HG03139 (cell line): Measurements from ENCODE around the gene SLC6A8.

Source experiments
- ATAC-seq: cut with Tn5 transposase; IDR thresholded peaks from one replicate; pipeline ENCODE4 v1.9.1; 2021; ENCODE audit not compliant: unreplicated experiment

SLC6A8 gene

DNA sequence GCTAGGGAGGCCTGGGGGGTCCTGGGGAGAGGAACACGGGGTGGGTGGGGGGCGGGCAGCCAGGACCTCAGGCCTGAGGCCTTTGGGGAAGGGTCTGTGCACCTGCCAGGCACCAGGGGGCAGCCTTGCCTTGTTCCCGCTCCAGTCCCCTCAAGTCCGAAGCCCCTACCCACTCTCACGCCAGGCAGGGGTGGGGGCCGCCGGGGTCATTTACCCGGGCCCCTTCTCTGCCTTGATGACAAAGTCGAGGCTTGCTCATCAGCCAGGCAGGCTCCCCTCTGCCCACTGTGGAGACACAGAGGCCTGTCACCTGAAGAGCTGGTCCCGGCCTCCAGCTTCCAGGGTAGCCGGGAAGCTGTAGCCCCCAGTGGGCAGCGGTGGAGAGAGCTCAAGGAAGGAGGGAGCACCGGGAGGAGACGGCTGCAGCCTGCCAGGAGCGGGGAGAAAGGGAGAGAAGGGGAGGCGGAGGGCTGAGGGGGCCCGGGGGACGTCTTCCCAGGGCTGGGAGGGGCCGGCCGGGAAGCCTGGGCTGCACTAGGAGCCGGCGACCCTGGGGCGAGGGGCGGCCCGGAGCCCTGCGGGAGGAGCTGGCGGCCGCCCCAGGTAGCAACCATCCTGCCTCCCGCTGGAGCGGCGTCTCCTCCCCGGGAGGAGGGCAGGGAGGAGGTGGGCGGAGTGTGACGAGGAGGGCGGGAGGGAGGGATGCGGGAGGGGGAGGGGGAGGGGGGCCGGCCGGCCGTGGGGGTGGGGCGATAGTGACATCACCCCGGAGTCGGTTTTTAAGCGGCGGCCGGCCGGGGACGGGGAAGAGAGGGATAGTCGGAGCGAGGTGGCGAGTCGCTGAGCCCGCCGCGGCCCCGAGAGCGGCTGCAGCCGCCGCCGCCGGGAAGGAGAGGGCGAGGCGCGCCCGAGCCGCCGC, at the start of gene SLC6A8:
TSS of gene SLC6A8 (plus strand) at position 806 of the 919 bp plus-strand sequence. CDS start 649 bp downstream, outside the sequence.
- ATAC-seq = no peak

DNA sequence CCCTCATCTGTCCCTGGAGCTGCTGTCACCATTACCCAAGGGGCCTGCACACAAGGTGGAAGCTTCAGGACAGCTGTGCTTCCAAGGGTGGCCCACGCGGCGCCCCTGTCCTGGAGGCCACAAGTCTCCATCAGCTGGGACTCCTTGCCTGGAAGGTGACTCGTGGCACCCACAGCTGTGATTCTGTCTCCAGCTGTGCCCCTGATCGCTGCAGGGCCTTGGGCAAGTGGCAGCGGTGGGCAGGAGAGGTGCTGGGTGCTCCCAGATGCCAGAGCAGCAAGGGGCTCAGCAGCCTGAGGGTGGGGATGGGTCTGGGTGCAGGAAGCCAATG, 49.7 kb upstream of the SLC6A8 start:
- no peak for ATAC-seq

- ATAC-seq = no peak
Measured at GRCh38 chrX:153638436-153639176, 49.1 kb upstream of the SLC6A8 start.

DNA sequence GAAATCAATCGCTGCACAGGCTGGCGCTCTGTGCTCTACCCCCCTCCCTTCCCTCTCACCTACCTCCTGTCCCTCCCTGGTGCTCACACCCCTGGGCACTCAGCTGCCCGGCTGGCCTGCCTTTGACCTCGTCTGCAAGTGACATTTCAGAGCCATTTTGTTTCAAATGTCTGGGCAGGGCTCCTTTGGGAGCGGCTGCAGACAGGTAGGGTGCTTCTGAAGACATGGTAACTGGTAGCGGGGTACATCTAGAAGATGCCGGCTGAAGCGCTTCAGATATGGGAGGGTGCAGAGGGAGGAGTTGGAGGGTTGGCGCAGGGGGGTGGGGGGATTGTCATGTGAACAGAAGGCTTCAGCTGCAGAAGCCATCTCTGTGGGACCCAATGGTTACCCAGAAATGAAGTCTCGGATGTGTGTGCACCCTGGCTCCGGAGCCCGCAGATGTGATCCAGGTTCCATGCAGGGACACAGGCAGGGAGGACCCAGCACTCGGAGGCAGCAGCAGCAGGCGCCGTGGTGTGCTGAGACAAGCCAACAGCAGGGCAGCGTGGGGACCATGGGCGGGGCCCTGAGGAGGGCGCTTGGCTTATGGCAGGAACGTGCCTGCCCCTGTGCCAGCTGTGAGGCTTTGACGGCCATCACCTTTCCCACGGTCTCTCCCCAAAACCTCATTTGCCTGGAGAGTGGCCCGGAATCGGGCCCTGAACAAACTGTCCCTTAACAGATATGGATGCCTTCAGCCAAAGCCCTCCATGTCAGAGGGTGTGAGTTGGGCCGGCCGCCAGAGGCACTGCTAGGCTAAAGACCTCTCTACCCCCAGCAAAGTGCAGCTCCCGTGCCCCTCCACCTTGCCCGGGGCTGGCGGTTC, 48.3 kb upstream of the SLC6A8 start:
- no peak for ATAC-seq

GRCh38 chrX:153640045-153640686, 47.6 kb upstream of the SLC6A8 start:
- ATAC-seq = no peak

DNA sequence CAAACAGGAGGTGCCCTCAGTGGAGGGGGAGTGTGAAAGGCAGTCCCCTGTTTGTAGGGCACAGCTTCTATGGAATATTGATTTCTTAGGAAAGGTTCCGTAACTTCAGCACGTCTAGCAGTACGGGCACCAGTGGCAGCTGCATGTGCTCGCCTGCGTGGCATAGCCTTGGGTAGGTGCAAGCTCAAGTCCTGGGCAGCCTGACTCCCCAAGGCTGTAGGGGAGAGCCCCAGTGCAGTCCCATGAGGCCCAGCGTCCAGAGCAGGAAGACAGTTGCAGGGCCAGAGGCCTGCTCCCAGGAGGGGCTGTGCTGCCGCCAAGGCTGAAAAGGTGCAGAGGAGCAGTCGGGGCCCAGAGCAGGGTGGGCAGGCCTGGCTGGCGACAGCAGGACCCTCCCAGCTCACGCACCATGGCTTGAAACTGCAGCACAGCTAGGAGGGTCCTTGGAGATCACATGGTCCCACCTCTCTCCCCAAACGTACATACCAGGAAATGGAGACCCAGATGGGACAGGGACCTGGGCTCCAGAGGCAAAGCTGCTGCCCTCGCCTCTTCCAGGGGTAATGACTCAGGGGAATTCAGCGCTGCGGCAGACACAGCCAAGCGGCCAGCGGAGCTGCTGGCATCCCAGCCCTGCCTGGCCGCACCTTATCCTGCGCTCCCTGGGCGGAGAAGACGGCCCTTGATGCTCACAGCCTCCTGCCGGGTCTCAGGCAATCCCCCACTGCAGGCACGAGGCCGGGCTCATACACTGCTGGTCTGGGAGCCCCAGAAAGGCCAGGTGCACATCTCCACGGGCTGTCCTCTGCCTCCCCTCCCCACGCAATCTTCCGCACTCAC, 46.8 kb upstream of the SLC6A8 start:
- no peak for ATAC-seq

- no peak for ATAC-seq
Measured at GRCh38 chrX:153641627-153642026, 46.1 kb upstream of the SLC6A8 start.

DNA sequence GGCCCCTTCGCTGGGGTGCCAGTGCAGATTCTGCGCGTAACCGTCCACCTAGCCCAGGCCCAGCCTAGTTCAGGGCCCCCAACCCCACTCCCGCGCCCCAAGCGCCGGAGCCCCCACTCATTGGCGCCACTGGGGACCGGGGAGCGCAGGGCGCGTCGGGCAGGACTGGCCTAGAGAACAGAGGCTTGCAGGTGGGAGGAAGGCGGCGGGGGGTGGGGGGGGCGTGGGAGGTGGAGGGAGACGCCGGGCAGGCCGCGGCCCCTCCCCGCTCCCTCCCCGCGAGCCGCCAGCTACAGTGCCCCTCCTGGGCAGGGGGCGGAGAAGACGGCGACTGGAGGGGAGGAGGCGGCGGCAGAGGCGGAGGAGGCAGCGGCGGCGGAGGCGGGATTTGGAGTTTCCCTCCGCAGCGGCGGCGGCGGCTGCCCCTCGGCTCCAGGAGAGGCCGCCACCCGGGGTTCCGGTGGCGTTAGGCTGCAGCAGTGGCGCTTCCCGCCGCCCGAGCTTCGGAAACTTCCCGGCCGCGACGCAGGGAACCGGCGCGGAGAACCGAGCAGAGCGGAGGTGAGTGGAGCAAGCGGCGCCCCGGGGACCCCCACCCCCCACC, 45.6 kb upstream of the SLC6A8 start:
- no peak for ATAC-seq

GRCh38 chrX:153642655-153643430, 44.9 kb upstream of the SLC6A8 start:
- no peak for ATAC-seq

GRCh38 chrX:153643431-153644351, 44.0 kb upstream of the SLC6A8 start:
- no peak for ATAC-seq

DNA sequence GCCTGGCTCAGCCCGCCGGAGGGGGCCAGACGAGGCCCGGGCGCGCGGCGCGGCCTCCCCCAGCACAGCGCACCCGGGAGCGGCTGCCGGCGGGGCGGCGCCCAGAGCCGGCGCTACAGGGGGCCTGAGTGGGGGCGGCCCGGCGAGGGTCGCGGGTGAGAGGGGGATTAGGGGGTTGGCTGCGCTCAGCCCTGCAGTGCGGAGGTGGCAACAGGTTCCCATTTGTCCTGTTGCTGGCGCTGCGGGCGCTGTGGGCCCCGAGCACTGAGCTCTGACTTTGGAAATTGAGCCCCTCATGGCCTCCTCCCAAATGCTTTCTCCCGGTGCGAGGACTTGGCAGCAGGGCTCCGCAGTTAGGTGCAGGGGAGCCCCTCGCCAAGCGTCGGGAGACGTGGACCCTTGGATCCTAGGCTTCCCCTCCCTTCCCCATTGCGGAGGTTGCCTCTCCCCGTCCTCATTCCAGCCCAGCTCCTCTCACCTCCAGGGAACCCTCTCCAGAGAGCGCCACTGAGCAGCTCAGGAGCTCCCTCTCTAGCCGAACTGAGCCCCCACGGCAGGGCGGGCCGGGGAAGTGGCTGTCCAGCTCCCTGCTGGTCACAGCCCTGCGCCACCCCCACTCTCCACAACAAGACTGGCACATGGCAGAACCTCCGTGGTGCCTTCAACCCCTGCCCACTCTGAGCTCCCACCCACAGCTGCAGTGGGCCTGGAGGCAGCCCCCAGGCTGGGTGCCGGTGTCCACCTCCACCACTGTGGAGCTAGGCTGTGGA, 43.2 kb upstream of the SLC6A8 start:
- no peak for ATAC-seq

DNA sequence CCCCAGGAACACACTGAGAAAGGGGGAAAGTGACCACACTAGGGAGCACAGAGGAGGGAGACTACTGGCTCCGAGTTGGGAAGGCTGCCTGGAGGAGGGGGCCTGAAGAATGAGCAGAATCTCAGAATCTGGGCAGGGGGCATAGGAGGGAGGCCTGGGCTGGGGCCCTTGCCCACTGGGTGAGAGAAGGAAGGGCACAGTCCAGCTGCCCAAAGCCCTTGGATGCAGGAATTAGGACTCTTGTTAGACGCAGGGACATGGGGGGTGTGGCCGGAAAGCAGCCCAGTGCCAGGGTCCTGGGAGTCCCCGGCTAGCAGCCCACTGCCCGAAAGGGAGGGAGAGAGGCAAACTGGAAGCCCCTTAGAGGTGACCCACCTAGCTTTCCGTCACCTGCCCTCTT, 42.6 kb upstream of the SLC6A8 start:
- no peak for ATAC-seq

DNA sequence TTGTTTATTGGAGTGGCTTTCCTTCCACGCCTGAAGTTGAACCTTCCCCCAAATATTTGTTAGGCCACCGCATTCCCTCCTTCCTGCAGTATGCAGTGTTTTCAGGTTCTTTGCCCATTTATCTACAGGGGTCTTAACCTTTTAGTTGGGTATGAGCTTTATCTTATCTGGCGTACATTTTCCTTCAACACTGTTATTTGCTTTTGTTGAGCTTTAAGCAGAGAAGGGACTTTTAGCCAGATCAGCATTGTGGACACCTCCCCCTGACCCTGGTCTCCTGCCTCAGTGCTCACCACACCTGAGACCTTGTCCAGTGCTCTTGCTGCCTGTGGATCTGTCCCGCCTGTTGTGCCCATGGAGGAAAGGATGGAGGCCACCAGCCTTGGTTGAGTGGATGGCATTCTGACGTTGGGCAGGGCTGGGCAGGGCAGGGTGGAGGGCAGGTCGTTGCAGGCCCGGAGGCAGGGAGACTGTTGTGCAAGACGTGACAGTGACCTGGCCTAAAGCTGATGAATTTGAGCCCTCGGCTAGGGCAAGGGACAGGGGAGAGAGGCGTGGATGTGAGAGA, 41.7 kb upstream of the SLC6A8 start:
- ATAC-seq = no peak

DNA sequence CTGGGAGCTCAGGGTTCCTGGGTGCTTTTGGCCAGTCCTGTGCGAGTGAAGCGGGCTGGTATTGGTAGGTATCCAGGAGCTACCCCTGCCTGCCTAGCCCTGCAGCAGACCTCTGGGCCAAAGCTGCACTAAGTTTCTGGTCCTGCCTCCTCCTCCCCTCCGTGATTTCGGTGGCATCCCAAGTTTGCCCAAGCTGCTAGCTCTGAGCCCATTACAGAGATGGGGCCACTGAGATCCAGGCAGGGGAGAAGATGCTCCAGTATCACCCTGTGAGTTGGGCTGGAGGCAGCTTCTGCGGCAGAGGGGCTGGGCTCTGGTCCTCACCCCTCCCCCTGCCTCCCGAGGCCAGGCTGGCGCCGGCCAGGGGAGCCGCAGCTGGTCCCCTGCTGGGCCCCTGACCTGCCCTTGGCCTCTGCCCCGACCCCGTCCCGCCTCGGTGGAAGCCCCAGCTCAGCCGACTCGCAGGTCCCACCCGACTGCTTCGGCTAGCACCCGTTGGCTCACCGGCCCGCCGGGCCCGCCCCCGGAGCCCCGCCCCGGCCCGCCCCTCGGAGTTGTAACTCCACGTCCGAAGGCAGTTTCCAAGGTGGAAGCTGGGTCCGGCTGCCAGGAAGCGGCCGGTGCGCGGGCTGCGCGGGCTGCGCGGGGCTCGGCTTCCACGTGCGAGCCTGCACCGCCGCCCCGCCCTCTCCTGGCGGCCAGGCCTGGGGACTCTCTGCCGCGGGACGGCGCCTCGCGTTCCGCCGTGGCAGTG, 40.9 kb upstream of the SLC6A8 start, which contains the start of gene DUSP9:
TSS of gene DUSP9 (plus strand) at position 584 of the 754 bp plus-strand sequence. CDS start 751 bp downstream, outside the sequence.
- no peak for ATAC-seq

- no peak for ATAC-seq
Measured at GRCh38 chrX:153647461-153648357, 40.0 kb upstream of the SLC6A8 start.
